Calu3 (cell line): ENCODE measurements around the gene CYFIP1. TPM values are rescaled to one million over a fixed set of nuclear protein-coding genes. Genes with fewer than 3 reads are reported as not detected.

Experiments used
- BruUV-seq: library from RNA; stranded (reverse); fragments of 400-500 nt; replicated peaks from 2 replicates; lab custom pipeline; 2021; lab: Mats Ljungman, UMichigan
- CTCF ChIA-PET: fragments of 300-600 bp; sonication (Branson Sonifier 250); formaldehyde crosslinking; loops from one replicate; lab custom pipeline; 2022; ENCODE audit warnings: antibody characterized with exemption; lab: Charles Lee
- DNase-seq: peaks from one replicate; pipeline ENCODE4 v3.0.0; 2022
- H3K27ac Mint-ChIP-seq: one replicate; pipeline ENCODE4 v1.8.0; 2022; ENCODE audit warnings: mixed read lengths; ENCODE audit not compliant: unreplicated experiment
- H3K27me3 Mint-ChIP-seq: one replicate; pipeline ENCODE4 v1.8.0; 2022; ENCODE audit warnings: mixed read lengths; ENCODE audit not compliant: unreplicated experiment
- H3K36me3 Mint-ChIP-seq: one replicate; pipeline ENCODE4 v1.8.0; 2022; ENCODE audit warnings: mild to moderate bottlenecking, moderate library complexity, mixed read lengths; ENCODE audit not compliant: insufficient read depth, unreplicated experiment
- H3K4me1 Mint-ChIP-seq: one replicate; pipeline ENCODE4 v1.8.0; 2022; ENCODE audit warnings: mild to moderate bottlenecking, low read depth, mixed read lengths; ENCODE audit not compliant: unreplicated experiment
- H3K4me3 Mint-ChIP-seq: one replicate; pipeline ENCODE4 v1.8.0; 2022; ENCODE audit warnings: mild to moderate bottlenecking, low read depth, moderate library complexity, mixed read lengths; ENCODE audit not compliant: unreplicated experiment
- H3K9me3 Mint-ChIP-seq: one replicate; pipeline ENCODE4 v1.8.0; 2022; ENCODE audit warnings: low read depth, mixed read lengths; ENCODE audit not compliant: unreplicated experiment
- CTCF ChIP-seq: fragments of 200-600 bp; IDR thresholded peaks from one replicate; pipeline ENCODE4 v1.8.0; 2022; ENCODE audit warnings: antibody characterized with exemption; ENCODE audit not compliant: unreplicated experiment
- intact Hi-C: fragments of 100-400 bp; cut with micrococcal nuclease; formaldehyde crosslinking; loops from one replicate; pipeline ENCODE4 v1.10.0; 2022; ENCODE audit not compliant: unreplicated experiment
- total RNA-seq: library from RNA; stranded (reverse); gene quantifications from 2 replicates; pipeline ENCODE4 v1.2.3, GENCODE V29; 2022

Gene CYFIP1
- total RNA-seq, 1 experiment from 2014 or later = 60.1 TPM

GRCh38 chr15:22869856-22870255, 110.3 kb downstream of the CYFIP1 start:
- no TSS peak for BruUV-seq
- intact Hi-C loops = no loop called here
- TF ChIP-seq CTCF = no peak
- CTCF ChIA-PET = no interaction called here
- H3K9me3 Mint-ChIP-seq = no peaks in the 10 kb centered on the region
- no peaks in the 10 kb centered on the region for H3K27me3 Mint-ChIP-seq
- no peak overlapping the region for H3K4me3 Mint-ChIP-seq
- peaks cover 21% of the 10 kb centered on the region for H3K36me3 Mint-ChIP-seq
- no peaks in the 10 kb centered on the region for H3K4me1 Mint-ChIP-seq
- H3K27ac Mint-ChIP-seq = no peak overlapping the region
- DNase-seq = no peak

GRCh38 chr15:22868928-22869327, 111.2 kb downstream of the CYFIP1 start:
- Mint-ChIP-seq H3K36me3 (peaks cover 20% of the 10 kb centered on the region), H3K4me3 (no peak overlapping the region), H3K27ac (no peak overlapping the region), H3K9me3 (no peaks in the 10 kb centered on the region), H3K27me3 (no peaks in the 10 kb centered on the region), H3K4me1 (no peaks in the 10 kb centered on the region)
- CTCF ChIA-PET = no interaction called here
- intact Hi-C loops = no loop called here
- DNase-seq = no peak
- BruUV-seq = no TSS peak
- no peak for TF ChIP-seq CTCF

- CTCF ChIA-PET = no interaction called here
- no peak for DNase-seq
- no peak for TF ChIP-seq CTCF
- Mint-ChIP-seq H3K27ac (no peak overlapping the region), H3K27me3 (no peaks in the 10 kb centered on the region), H3K4me1 (no peaks in the 10 kb centered on the region), H3K9me3 (no peaks in the 10 kb centered on the region), H3K36me3 (peaks cover 20% of the 10 kb centered on the region), H3K4me3 (no peak overlapping the region)
- no TSS peak for BruUV-seq
- intact Hi-C loops = no loop called here
Measured at GRCh38 chr15:22868495-22868894, 111.7 kb downstream of the CYFIP1 start.

- DNase-seq = no peak
- H3K4me1 Mint-ChIP-seq = no peaks in the 10 kb centered on the region
- intact Hi-C loops = no loop called here
- H3K4me3 Mint-ChIP-seq = no peak overlapping the region
- peaks cover 20% of the 10 kb centered on the region for H3K36me3 Mint-ChIP-seq
- TF ChIP-seq CTCF = no peak
- BruUV-seq = no TSS peak
- no peak overlapping the region for H3K27ac Mint-ChIP-seq
- CTCF ChIA-PET = no interaction called here
- H3K27me3 Mint-ChIP-seq = no peaks in the 10 kb centered on the region
- H3K9me3 Mint-ChIP-seq = no peaks in the 10 kb centered on the region
Measured at GRCh38 chr15:22867886-22868285, 112.3 kb downstream of the CYFIP1 start.
